HG03280 (cell line): Measurements from ENCODE around the gene INTS6L.

Source experiments
- ATAC-seq: cut with Tn5 transposase; IDR thresholded peaks from one replicate; pipeline ENCODE4 v1.9.1; 2021; ENCODE audit warnings: mild to moderate bottlenecking, moderate library complexity; ENCODE audit not compliant: unreplicated experiment

The INTS6L gene, protein sequence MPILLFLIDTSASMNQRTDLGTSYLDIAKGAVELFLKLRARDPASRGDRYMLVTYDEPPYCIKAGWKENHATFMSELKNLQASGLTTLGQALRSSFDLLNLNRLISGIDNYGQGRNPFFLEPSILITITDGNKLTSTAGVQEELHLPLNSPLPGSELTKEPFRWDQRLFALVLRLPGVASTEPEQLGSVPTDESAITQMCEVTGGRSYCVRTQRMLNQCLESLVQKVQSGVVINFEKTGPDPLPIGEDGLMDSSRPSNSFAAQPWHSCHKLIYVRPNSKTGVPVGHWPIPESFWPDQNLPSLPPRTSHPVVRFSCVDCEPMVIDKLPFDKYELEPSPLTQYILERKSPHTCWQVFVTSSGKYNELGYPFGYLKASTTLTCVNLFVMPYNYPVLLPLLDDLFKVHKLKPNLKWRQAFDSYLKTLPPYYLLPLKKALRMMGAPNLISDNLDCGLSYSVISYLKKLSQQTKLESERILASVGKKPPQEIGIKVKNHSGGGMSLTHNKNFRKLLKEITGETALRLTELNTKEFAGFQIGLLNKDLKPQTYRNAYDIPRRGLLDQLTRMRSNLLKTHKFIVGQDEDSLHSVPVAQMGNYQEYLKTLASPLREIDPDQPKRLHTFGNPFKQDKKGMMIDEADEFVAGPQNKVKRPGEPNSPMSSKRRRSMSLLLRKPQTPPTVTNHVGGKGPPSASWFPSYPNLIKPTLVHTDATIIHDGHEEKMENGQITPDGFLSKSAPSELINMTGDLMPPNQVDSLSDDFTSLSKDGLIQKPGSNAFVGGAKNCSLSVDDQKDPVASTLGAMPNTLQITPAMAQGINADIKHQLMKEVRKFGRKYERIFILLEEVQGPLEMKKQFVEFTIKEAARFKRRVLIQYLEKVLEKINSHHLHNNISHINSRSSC

GRCh38 chrX:135520553-135521404, at the start of gene INTS6L:
INTS6L (plus strand) TSS chrX:135520660; CDS start chrX:135520993, 333 bp downstream.
- ATAC-seq: peak; percentile 77

- ATAC-seq: no peak
Measured at GRCh38 chrX:135476378-135476777, 44.1 kb upstream of the INTS6L start.

GRCh38 chrX:135477576-135477975, 42.9 kb upstream of the INTS6L start:
- ATAC-seq: peak; percentile 48

DNA sequence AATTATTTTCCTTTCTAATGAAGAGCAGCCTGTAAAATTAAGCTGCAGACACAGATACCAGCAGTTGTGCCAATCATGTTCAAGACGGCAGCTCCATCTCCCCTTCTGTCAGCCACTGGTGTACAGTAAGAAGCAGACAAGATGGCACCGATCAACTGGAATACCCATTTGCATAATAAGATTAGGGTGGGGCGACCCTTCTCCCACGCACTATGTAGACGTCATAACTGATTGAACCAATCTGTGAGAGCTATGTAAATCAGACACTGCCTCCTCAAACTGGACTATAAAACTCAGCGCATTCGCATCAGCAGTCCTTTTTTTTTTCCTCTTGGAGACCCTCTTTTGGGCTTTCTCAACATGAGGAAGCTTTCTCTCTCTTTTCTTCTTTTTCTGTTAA, 40.4 kb upstream of the INTS6L start:
- no peak for ATAC-seq

DNA sequence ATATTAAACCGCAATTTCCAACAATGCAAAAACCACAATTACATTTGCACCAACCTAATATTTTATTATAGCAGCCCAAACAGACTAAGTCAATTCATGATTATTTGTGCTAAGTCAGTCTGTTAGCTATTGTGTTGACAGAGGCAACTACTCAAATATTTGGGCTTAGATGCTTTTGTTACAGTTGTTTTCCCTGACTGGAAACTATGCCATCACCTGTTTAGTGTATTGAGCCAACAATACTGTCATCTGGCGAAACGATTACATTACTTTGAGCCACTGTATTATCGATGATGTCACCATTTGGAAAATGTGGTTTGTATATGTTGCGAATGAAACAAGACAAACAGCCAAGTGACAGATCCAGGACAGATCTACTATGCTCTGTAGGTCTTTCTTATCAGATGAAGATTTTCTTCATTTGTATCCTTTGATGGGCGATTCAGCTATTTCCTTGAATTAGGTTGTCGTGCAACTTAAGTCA, 38.7 kb upstream of the INTS6L start:
- ATAC-seq: no peak

DNA sequence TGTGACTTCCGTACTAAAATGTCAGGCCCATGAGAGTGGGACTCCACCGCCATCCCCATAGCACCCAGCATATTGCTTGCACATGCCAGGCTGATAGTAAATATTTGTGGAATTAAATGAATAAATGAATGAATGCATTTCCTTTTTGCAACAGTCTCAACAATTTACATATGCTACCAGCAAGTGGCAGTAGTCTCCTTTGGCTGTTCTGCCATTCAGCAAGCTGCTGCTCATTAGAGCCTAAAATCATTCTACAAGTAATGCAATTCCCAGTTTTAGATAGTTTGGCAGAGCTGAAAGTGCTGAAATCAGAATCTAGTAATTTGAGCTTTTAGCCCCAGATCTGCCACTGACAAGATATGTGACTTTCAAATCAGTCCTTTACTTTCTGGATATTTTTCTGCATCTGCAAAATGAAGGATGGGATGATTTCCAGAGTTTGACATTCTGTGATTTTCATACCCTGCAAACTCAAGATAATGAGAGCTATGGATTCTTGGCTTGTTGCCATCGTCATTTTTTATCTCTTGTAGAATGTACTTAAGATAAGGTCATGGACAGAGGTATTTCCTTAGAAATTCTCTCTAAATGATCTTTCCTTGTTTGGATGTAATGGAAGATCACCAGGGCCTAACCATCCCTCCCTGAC, 35.7 kb upstream of the INTS6L start:
- no peak for ATAC-seq

DNA sequence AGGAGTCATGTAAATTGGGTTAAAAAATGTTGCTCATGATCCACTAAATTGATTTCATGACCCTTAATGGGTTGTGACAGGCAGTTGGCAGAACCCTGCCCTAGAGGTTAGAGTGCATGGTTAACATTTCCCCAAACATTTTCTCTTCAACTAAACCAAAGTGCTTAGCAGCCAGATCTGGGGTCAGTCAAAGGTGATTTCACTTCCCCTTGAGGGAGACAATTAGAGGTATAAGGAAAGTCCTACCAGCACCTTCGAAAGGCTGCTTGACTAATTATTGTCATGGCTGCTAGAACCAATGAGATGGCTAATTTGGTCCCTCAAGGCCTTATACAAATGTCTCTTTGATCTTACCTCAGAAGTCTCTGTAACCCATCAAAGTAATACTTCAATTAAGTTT, 30.9 kb upstream of the INTS6L start:
- ATAC-seq: peak; percentile 88

DNA sequence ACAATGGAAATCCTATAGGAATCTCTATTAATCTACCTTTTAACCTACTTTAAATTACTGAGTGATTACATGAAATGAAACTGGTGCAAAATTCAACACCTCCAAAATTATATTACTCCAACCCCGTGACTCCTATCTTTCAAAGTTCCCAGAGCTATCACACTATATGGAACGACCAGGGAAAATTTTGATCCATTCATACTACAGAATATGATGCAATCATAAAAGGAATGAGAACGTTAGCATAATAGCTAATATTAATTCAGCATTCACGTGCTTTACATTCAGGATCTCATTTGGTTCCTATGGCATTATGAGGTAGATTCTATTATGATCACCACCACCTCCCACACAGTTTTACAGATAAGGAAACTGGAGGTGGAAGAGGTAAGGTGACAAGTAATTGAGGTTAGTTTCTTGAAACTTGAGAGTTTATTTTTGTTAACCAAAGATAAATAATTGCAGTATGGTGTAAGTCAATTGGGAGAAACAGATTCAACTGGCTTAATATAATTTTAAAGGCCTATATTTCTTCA, 29.4 kb upstream of the INTS6L start:
- ATAC-seq: no peak

GRCh38 chrX:135494453-135494852, 26.0 kb upstream of the INTS6L start:
- no peak for ATAC-seq

DNA sequence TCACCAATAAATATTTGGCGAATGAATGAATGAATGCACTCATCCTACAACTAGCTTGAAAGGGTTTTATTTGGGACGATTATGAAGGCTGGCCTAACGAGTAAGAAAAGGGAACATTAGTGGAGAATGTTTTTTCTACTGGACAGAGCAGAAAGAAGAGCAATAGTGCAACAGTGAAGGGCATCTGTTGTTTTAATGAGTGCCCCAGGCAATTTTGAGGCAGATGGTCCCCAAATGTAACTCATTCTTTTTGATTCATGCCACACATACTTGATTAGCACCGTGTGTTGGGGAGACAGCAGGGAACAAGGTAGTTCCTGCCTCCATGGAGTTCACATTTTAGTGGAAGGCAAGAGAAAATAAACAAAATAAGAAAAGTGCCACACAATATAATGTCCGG, 22.7 kb upstream of the INTS6L start:
- ATAC-seq: no peak

- ATAC-seq: no peak
Measured at GRCh38 chrX:135498236-135498635, 22.2 kb upstream of the INTS6L start.

- no peak for ATAC-seq
Measured at GRCh38 chrX:135505351-135505750, 15.1 kb upstream of the INTS6L start.

- no peak for ATAC-seq
Measured at GRCh38 chrX:135509885-135510284, 10.6 kb upstream of the INTS6L start.

GRCh38 chrX:135512508-135513129, 7.8 kb upstream of the INTS6L start:
- ATAC-seq: no peak

GRCh38 chrX:135513130-135513515, 7.3 kb upstream of the INTS6L start:
- no peak for ATAC-seq

- no peak for ATAC-seq
Measured at GRCh38 chrX:135516376-135516775, 4.1 kb upstream of the INTS6L start.

DNA sequence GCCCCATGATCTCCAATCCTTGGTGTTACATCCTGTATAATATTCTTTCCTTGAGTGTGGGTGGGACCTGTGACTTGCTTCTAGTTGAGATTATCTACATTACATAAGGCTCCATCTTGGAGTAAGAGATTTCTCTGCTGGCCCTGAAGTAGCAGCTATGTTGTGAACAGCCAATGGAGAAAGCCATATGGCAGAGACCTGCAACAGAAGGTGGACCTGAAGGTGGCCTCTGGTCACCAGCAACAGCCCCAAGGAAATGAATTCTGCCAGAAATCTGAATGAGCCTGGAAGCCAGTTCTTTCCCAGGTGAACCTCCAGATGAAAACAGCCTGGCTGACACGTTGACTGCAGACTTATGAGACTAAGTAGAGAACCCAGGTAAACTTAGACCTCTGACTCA, 2.3 kb upstream of the INTS6L start:
- no peak for ATAC-seq

GRCh38 chrX:135520022-135520552, 373 bp upstream of the INTS6L start:
- no peak for ATAC-seq

DNA sequence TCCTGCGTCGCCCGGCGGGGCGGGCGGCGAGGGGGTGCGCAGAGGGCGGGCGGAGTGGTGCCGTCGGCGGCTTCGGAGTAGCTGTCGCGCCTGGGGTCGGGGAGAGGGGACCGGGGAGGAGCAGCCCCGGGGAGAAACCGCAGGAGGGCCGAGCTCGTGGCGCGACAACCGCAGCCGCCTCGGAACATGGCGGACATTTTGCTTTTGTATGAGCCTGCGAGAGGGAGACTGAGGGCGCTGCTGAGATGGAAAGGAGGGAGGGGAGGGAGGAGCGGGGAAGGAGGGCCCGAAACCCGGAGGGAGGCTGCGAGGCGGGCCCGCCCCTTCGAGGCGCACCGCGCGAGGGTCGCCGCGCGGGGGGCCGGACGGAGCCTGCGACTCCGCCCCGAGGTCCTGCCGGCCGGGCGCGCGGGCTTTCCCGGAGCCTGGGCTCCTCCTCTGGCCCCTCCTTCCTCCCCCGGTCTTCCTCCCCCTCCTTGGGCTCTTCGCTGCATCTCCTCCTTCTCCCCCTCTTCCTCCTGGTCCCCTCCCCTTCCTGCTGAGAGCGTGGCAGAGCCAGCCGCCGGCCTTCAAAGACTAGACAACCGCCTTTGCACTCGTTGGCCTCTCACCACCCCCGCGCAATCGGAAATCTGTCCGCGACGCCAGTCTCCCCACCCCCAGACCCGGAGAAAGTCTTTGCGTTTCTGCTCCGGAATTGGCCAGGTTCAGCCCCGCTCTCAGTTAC, 1.1 kb downstream of the INTS6L start:
- peak; percentile 77 for ATAC-seq
